ENCODE results near the gene RNF213. TPM values are rescaled to one million over a fixed set of nuclear protein-coding genes. Genes with fewer than 3 reads are reported as not detected.

The RNF213 gene
- total RNA-seq, 1 experiment from 2014 or later: 71.4 TPM

GRCh38 chr17:80422981-80423380, 162.3 kb downstream of the RNF213 start:
- BruUV-seq (replicated peaks): no TSS peak
- ChIA-PET CTCF (interaction anchor here (0.5 kb wide), 1 partner anchor 215 kb away, joined by 6 read pairs; no protein-coding TSS in a partner anchor), POLR2A (ENCODE audit: unreplicated experiment) (no interaction called here)
- Histone ChIP-seq H3K4me3 (ENCODE audit: low read length) (no peak overlapping the region), H3F3A (ENCODE audit: low read length, unreplicated experiment) (no peaks in the 10 kb centered on the region), H3K4me2 (ENCODE audit: low read length) (no peak overlapping the region), H2AFZ (ENCODE audit: low read length) (no peak overlapping the region), H3K9me2 (replicated peaks; ENCODE audit: low read length) (no peaks in the 10 kb centered on the region), H3K9me3 (ENCODE audit: low read length) (no peaks in the 10 kb centered on the region), H3K4me1 (ENCODE audit: insufficient read depth, low read length) (no peaks in the 10 kb centered on the region; the same call in 1 of the 2 replicates), H3K9ac (ENCODE audit: low read length) (no peak overlapping the region), H3K36me3 (ENCODE audit: low read depth, low read length) (peaks cover 4% of the 10 kb centered on the region; the same call in 1 of the 2 replicates), H4K20me1 (ENCODE audit: low read length) (no peaks in the 10 kb centered on the region), H3K27me3 (ENCODE audit: low read length) (no peaks in the 10 kb centered on the region), H3K79me2 (ENCODE audit: low read length) (no peaks in the 10 kb centered on the region; the same call in 1 of the 2 replicates), H3K27ac (ENCODE audit: low read length) (no peak overlapping the region)
- DNase-seq (no peak), ATAC-seq (no peak)
- no peak for TF ChIP-seq CTCF (conservative IDR thresholded peaks at IDR 0.05; ENCODE audit: low read depth, low read length)
- no peak for TF ChIP-seq EZH2phosphoT487 (IDR thresholded peaks at IDR 0.05; ENCODE audit: borderline replicate concordance, low read length)
- no peak for TF ChIP-seq EZH2 (IDR thresholded peaks at IDR 0.05; ENCODE audit: low read length, unreplicated experiment)
- intact Hi-C loops (cut with micrococcal nuclease): no loop called here

GRCh38 chr17:80423536-80424225, 163.0 kb downstream of the RNF213 start:
- no peak overlapping the region for H3K27ac ChIP-seq (ENCODE audit: low read length)
- no peak overlapping the region for H2AFZ ChIP-seq (ENCODE audit: low read length)
- H3K4me2 ChIP-seq (ENCODE audit: low read length): no peak overlapping the region
- ChIA-PET POLR2A (ENCODE audit: unreplicated experiment) (no interaction called here), CTCF (interaction anchor here (0.5 kb wide), 1 partner anchor 214 kb away, joined by 6 read pairs; no protein-coding TSS in a partner anchor)
- no peaks in the 10 kb centered on the region for H3K9me2 ChIP-seq (replicated peaks; ENCODE audit: low read length)
- no peak overlapping the region for H3K9ac ChIP-seq (ENCODE audit: low read length)
- H3K4me1 ChIP-seq (ENCODE audit: insufficient read depth, low read length): no peaks in the 10 kb centered on the region; the same call in 1 of the 2 replicates
- H3K9me3 ChIP-seq (ENCODE audit: low read length): no peaks in the 10 kb centered on the region
- H3K4me3 ChIP-seq (ENCODE audit: low read length): no peak overlapping the region
- no peak for TF ChIP-seq CTCF (conservative IDR thresholded peaks at IDR 0.05; ENCODE audit: low read depth, low read length)
- no peak for TF ChIP-seq EZH2phosphoT487 (IDR thresholded peaks at IDR 0.05; ENCODE audit: borderline replicate concordance, low read length)
- no peak for TF ChIP-seq EZH2 (IDR thresholded peaks at IDR 0.05; ENCODE audit: low read length, unreplicated experiment)
- no peak for ATAC-seq
- DNase-seq: no peak
- peaks cover 4% of the 10 kb centered on the region; the same call in 1 of the 2 replicates for H3K36me3 ChIP-seq (ENCODE audit: low read depth, low read length)
- H3F3A ChIP-seq (ENCODE audit: low read length, unreplicated experiment): no peaks in the 10 kb centered on the region
- BruUV-seq (replicated peaks): no TSS peak
- no peaks in the 10 kb centered on the region for H3K79me2 ChIP-seq (ENCODE audit: low read length)
- H3K27me3 ChIP-seq (ENCODE audit: low read length): no peaks in the 10 kb centered on the region
- intact Hi-C loops (cut with micrococcal nuclease): no loop called here
- H4K20me1 ChIP-seq (ENCODE audit: low read length): no peaks in the 10 kb centered on the region

- H3K27ac ChIP-seq (ENCODE audit: low read length): no peak overlapping the region
- no peaks in the 10 kb centered on the region for H3F3A ChIP-seq (ENCODE audit: low read length, unreplicated experiment)
- H2AFZ ChIP-seq (ENCODE audit: low read length): no peak overlapping the region
- no peak for DNase-seq
- no peaks in the 10 kb centered on the region; the same call in 1 of the 2 replicates for H3K4me1 ChIP-seq (ENCODE audit: insufficient read depth, low read length)
- H4K20me1 ChIP-seq (ENCODE audit: low read length): no peaks in the 10 kb centered on the region
- H3K4me3 ChIP-seq (ENCODE audit: low read length): no peak overlapping the region
- BruUV-seq (replicated peaks): no TSS peak
- intact Hi-C loops (cut with micrococcal nuclease): no loop called here
- no peaks in the 10 kb centered on the region for H3K9me3 ChIP-seq (ENCODE audit: low read length)
- CTCF ChIA-PET: no interaction called here
- POLR2A ChIA-PET (ENCODE audit: unreplicated experiment): no interaction called here
- H3K79me2 ChIP-seq (ENCODE audit: low read length): no peaks in the 10 kb centered on the region
- H3K27me3 ChIP-seq (ENCODE audit: low read length): no peaks in the 10 kb centered on the region
- no peak for TF ChIP-seq CTCF (conservative IDR thresholded peaks at IDR 0.05; ENCODE audit: low read depth, low read length)
- no peak for TF ChIP-seq EZH2phosphoT487 (IDR thresholded peaks at IDR 0.05; ENCODE audit: borderline replicate concordance, low read length)
- TF ChIP-seq EZH2 (IDR thresholded peaks at IDR 0.05; ENCODE audit: low read length, unreplicated experiment): no peak
- no peak overlapping the region for H3K4me2 ChIP-seq (ENCODE audit: low read length)
- H3K9ac ChIP-seq (ENCODE audit: low read length): no peak overlapping the region
- no peak for ATAC-seq
- H3K36me3 ChIP-seq (ENCODE audit: low read depth, low read length): peaks cover 4% of the 10 kb centered on the region; the same call in 1 of the 2 replicates
- H3K9me2 ChIP-seq (replicated peaks; ENCODE audit: low read length): no peaks in the 10 kb centered on the region
Observed at GRCh38 chr17:80424261-80424660, 163.6 kb downstream of the RNF213 start.
